Measurements from ENCODE around the gene POLR3H.

Gene POLR3H

DNA sequence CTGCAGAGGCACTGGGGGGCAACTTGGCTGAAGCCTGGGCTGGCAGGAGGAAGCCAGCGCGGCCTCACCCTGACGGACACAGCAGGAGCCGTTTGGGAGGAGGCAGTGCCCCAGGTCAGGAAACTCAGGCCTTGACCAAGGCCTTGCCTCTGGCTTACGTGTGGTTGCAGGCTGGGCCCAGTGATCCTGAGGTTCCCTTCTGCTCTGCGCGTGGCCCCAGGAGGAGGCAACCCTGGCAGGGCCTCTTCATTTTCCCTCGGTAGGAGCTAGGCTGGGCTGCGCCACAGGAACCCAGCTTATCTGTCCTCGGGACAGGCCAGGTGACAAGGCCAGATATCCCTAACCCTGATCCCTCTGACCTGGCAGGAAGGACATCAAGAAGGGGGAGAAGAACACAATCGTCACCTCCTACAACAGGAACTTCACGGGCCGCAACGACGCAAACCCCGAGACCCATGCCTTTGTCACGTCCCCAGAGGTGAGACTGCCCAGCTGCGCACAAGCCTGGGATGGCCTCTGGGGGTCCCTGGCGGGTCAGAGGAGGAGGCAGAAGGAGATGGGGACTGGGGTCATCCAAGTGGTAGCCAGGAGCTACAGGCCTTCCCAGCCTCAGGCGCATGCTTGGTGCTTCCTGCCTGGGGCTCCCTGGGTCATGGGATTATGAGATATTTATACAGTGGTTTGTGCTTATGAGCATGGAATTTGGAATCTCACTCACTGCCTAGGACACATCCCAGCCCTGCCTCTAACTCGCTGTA lies 20.6 kb downstream of the POLR3H start:
- Mint-ChIP-seq H3K4me3 (no peak overlapping the region), H3K27me3 (ENCODE audit: low read depth, poor library complexity) (no peaks in the 10 kb centered on the region), H3K36me3 (ENCODE audit: low read depth) (peaks cover 3% of the 10 kb centered on the region), H3K4me1 (no peaks in the 10 kb centered on the region), H3K9me3 (no peaks in the 10 kb centered on the region), H3K27ac (peak overlapping the region; percentile 93)
- no peak for DNase-seq
- TF ChIP-seq, protein P1, sequence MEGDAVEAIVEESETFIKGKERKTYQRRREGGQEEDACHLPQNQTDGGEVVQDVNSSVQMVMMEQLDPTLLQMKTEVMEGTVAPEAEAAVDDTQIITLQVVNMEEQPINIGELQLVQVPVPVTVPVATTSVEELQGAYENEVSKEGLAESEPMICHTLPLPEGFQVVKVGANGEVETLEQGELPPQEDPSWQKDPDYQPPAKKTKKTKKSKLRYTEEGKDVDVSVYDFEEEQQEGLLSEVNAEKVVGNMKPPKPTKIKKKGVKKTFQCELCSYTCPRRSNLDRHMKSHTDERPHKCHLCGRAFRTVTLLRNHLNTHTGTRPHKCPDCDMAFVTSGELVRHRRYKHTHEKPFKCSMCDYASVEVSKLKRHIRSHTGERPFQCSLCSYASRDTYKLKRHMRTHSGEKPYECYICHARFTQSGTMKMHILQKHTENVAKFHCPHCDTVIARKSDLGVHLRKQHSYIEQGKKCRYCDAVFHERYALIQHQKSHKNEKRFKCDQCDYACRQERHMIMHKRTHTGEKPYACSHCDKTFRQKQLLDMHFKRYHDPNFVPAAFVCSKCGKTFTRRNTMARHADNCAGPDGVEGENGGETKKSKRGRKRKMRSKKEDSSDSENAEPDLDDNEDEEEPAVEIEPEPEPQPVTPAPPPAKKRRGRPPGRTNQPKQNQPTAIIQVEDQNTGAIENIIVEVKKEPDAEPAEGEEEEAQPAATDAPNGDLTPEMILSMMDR (IDR thresholded peaks at IDR 0.05), result no peak

DNA sequence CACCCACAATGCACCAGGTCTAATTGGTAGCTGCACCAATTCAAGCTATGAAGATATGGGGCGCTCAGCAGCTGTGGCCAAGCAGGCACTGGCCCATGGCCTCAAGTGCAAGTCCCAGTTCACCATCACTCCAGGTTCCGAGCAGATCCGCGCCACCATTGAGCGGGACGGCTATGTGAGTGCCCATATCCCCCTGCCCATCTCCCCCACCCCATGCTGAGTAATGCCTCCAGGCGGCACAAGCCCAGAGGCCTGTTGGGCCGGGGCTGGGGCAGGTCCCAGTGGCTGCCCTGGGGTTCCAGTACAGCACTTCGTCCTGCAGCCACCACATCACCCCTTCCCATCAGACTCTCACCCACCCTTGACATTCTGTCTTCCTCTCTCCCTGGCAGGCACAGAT lies 21.5 kb downstream of the POLR3H start:
- TF ChIP-seq, protein P1 (IDR thresholded peaks at IDR 0.05), result no peak
- H3K4me1 Mint-ChIP-seq, result no peaks in the 10 kb centered on the region
- peak overlapping the region; percentile 75 for H3K27ac Mint-ChIP-seq

DNA sequence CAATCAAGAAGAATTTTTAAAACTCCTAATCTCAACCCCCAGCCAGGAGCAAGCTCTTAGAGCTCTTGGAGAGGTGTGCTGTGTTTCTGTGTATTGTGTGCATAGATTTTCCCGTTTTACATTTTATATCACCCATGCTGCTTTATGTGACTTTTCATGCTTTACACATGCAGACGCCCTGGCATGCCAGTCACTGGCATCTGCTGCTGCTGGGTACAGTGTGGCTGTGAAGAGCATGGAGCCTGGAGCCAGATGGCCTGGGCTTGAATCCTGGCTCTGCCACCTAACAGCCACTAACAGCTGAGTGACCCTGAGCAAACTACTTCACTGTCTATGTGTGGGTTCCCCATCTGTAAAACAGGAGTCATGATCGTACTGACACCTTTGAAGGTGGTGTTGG lies 23.1 kb downstream of the POLR3H start:
- H3K27me3 Mint-ChIP-seq (ENCODE audit: low read depth, poor library complexity), result no peaks in the 10 kb centered on the region
- no peak for DNase-seq
- H3K4me3 Mint-ChIP-seq, result no peak overlapping the region
- no peaks in the 10 kb centered on the region for H3K9me3 Mint-ChIP-seq
- TF ChIP-seq, protein P1 (IDR thresholded peaks at IDR 0.05), result no peak
- H3K27ac Mint-ChIP-seq, result no peak overlapping the region
- no peaks in the 10 kb centered on the region for H3K4me1 Mint-ChIP-seq
- no peaks in the 10 kb centered on the region for H3K36me3 Mint-ChIP-seq (ENCODE audit: low read depth)

More for the DNA sequence above, 21.5 kb downstream of the POLR3H start:
- H3K27me3 Mint-ChIP-seq (ENCODE audit: low read depth, poor library complexity), result no peaks in the 10 kb centered on the region
- H3K36me3 Mint-ChIP-seq (ENCODE audit: low read depth), result no peaks in the 10 kb centered on the region
- H3K9me3 Mint-ChIP-seq, result no peaks in the 10 kb centered on the region
- DNase-seq, result no peak
- H3K4me3 Mint-ChIP-seq, result no peak overlapping the region

DNA sequence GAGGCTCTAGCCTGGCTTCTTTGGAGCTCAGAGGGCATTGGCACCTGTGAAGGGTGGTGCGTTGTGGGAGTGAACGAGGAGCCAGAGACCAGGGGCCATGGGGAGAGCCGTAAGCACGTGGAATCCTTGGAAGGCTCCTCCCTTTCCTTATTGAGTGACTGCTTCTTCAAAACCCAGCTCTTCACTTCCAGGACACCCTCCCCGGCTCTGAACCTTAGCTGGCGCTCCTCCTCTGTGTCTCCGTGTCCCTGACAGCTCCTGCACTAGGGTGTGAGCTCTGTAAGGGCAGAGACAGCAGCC lies 26.3 kb downstream of the POLR3H start:
- no peak for DNase-seq
- H3K9me3 Mint-ChIP-seq, result no peaks in the 10 kb centered on the region
- peaks cover 12% of the 10 kb centered on the region for H3K4me1 Mint-ChIP-seq
- no peaks in the 10 kb centered on the region for H3K27me3 Mint-ChIP-seq (ENCODE audit: low read depth, poor library complexity)
- TF ChIP-seq, protein P1 (IDR thresholded peaks at IDR 0.05), result no peak
- H3K36me3 Mint-ChIP-seq (ENCODE audit: low read depth), result peaks cover 9% of the 10 kb centered on the region
- H3K4me3 Mint-ChIP-seq, result no peak overlapping the region
- no peak overlapping the region for H3K27ac Mint-ChIP-seq

DNA sequence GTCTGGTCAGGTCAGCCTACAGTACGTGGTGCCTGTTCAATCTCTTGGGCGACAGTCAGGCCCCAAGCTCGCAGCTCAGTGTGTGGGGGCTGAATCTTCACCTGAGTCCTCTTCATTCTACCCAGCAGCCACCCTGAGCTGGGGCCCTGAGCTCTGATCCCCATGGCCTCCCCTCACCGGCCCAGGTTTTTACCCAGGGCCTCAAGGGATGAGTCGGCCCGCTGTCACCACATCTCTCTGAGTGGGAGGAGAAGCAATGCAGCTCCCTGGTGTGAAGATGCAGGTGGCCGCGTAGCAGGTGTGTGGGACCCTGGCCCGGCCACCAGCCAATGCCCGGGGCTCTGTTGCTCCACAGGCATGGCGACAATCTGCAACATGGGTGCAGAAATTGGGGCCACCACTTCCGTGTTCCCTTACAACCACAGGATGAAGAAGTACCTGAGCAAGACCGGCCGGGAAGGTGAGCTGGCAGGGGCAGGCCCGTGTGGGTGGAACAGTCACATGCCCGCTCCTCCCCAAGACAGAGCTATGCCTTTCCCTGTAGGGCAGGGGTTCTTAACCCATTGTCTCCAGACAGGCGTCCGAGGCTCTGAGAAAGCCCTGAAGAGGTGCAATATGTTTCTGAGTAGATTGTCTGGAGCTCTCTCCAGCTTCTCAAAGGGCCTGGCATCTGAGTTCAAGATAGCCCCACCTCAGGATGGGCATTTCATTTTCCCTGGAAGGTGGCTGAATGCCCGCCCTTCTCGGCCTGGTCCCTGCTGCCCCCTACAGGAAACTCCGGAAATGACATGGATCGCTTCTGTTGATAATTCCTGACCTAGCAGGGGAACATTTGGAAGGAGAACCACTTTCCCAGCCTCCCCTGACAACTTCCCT lies 26.9 kb downstream of the POLR3H start:
- H3K27me3 Mint-ChIP-seq (ENCODE audit: low read depth, poor library complexity), result no peaks in the 10 kb centered on the region
- H3K4me3 Mint-ChIP-seq, result no peak overlapping the region
- TF ChIP-seq, protein P1 (IDR thresholded peaks at IDR 0.05), result peak; percentile 89
- DNase-seq, result peak; percentile 82
- H3K36me3 Mint-ChIP-seq (ENCODE audit: low read depth), result peaks cover 13% of the 10 kb centered on the region
- no peak overlapping the region for H3K27ac Mint-ChIP-seq
- peaks cover 18% of the 10 kb centered on the region for H3K4me1 Mint-ChIP-seq
- no peaks in the 10 kb centered on the region for H3K9me3 Mint-ChIP-seq

Measured in nephron progenitor cell (in vitro differentiated cells).